CD4-positive, CD25-positive, alpha-beta regulatory T cell (primary cell): ENCODE results near the gene ATP6V1B1. TPM values are rescaled to one million over a fixed set of nuclear protein-coding genes. Genes with fewer than 3 reads are reported as not detected.
A peak's percentile ranks its signal among the peaks of the same experiment; 100 is the strongest.

Experiments used
- ATAC-seq, 2 donors: fragments of 150-1000 bp; cut with Tn5 transposase; one replicate each; pipeline ENCODE4 v1.10.0; 2021; ENCODE audit warnings: low read depth in 2 of 2, moderate number of reproducible peaks in 2 of 2, moderate library complexity in 1 of 2
- DNase-seq, 3 donors: peaks; one replicate each; pipeline versions ENCODE4 v3.0.0 to v3.0.0-alpha.2; 2012 to 2022; ENCODE audit warnings: mixed read lengths in 1 of 3
- H3K27ac ChIP-seq: one replicate; pipeline ENCODE4 v1.7.0; 2013; ENCODE audit warnings: mild to moderate bottlenecking, low read length; ENCODE audit not compliant: insufficient read depth, poor library complexity, severe bottlenecking
- H3K27me3 ChIP-seq: one replicate; pipeline ENCODE4 v1.7.0; 2013; ENCODE audit warnings: low read length; ENCODE audit not compliant: control insufficient read depth, insufficient read depth
- H3K36me3 ChIP-seq: one replicate; pipeline ENCODE4 v1.7.0; 2013; ENCODE audit warnings: mild to moderate bottlenecking, low read length, moderate library complexity; ENCODE audit not compliant: control insufficient read depth, insufficient read depth
- H3K4me1 ChIP-seq: 2 replicates; pipeline ENCODE4 v1.7.0; 2013; ENCODE audit warnings: mild to moderate bottlenecking, low read length; ENCODE audit not compliant: insufficient read depth, control insufficient read depth, poor library complexity, severe bottlenecking
- H3K4me3 ChIP-seq: one replicate; pipeline ENCODE4 v1.7.0; 2013; ENCODE audit warnings: low read depth, mild to moderate bottlenecking, low read length, moderate library complexity
- H3K9me3 ChIP-seq, 2 experiments: 1 replicate in 1 of 2; 2 replicates in 1 of 2; pipeline ENCODE4 v1.7.0; 2013; ENCODE audit warnings: low read length in 2 of 2, mild to moderate bottlenecking in 1 of 2, moderate library complexity in 1 of 2; ENCODE audit not compliant: control insufficient read depth in 2 of 2
- H3K27ac Mint-ChIP-seq, 3 donors: one replicate each; pipeline ENCODE4 v1.8.0; 2020 to 2022; ENCODE audit warnings: mild to moderate bottlenecking in 3 of 3, mixed read lengths in 3 of 3, moderate library complexity in 2 of 3
- H3K27me3 Mint-ChIP-seq: one replicate; pipeline ENCODE4 v1.8.0; 2022; ENCODE audit warnings: mild to moderate bottlenecking, mixed read lengths
- H3K36me3 Mint-ChIP-seq: one replicate; pipeline ENCODE4 v1.8.0; 2020; ENCODE audit warnings: mixed read lengths
- H3K4me1 Mint-ChIP-seq, 4 donors: one replicate each; pipeline ENCODE4 v1.8.0; 2020 to 2022; ENCODE audit warnings: mixed read lengths in 4 of 4, mild to moderate bottlenecking in 1 of 4
- H3K4me3 Mint-ChIP-seq, 4 donors: one replicate each; pipeline ENCODE4 v1.8.0; 2020 to 2022; ENCODE audit warnings: mild to moderate bottlenecking in 4 of 4, mixed read lengths in 4 of 4, moderate library complexity in 3 of 4
- H3K9me3 Mint-ChIP-seq, 7 donors: one replicate each; pipeline ENCODE4 v1.8.0; 2020 to 2022; ENCODE audit warnings: mixed read lengths in 7 of 7, mild to moderate bottlenecking in 3 of 7, moderate library complexity in 2 of 7
- polyA plus RNA-seq, 4 donors: library from polyadenylated mRNA; unstranded; fragments of 300-500 nt; fragmentation: Illumina TruSeq; gene quantifications; one replicate each; pipeline ENCODE4 v1.2.3, GENCODE V29; 2021
- total RNA-seq: library from RNA; stranded (reverse); gene quantifications from one replicate; pipeline ENCODE4 v1.2.3, GENCODE V29; 2022

ATP6V1B1 gene
- total and polyA plus RNA-seq, 5 donors from 2014 or later = not detected

DNA sequence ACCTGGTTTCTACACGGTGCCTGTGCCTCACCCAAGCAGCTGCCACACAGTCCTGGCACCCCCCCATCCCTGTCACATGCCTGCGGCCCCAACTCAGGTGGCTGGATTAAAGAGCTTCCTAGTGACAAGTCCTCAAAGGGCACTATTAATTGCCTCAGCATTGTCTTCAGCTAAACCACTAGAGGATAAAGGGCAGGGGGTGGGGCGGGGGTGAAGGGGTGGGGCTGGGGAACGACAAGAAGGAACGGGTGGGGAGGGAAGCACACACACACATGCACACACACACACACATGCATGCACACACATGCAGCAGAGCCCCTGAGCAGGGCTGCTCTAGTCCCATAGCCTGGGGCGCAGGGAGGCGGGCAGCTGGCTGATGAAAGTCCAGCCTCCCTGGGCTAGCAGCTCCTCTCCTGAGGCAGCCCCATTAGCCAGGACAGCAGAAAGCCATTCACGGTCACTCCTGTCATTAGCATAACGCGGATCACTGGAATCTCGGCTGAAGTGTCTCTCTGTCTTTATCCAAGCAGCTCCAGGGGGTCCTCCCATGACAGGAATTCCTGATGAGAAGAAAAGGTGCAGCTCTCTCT, 66.4 kb downstream of the ATP6V1B1 start:
- peaks cover 8% of the 10 kb centered on the region for H3K4me1 ChIP-seq
- H3K27me3 ChIP-seq = no peaks in the 10 kb centered on the region
- H3K27ac Mint-ChIP-seq = no peak overlapping the region
- H3K4me3 Mint-ChIP-seq = no peak overlapping the region
- H3K4me1 Mint-ChIP-seq = peaks cover 6 to 15% (median 11%) of the 10 kb centered on the region in 4 donors
- no peak for ATAC-seq
- no peaks in the 10 kb centered on the region for H3K36me3 ChIP-seq
- DNase-seq = no peak
- H3K27ac ChIP-seq = no peak overlapping the region
- H3K4me3 ChIP-seq = no peak overlapping the region
- H3K9me3 ChIP-seq = no peaks in the 10 kb centered on the region
- H3K27me3 Mint-ChIP-seq = no peaks in the 10 kb centered on the region
- no peaks in the 10 kb centered on the region for H3K36me3 Mint-ChIP-seq
- H3K9me3 Mint-ChIP-seq = no peaks in the 10 kb centered on the region

DNA sequence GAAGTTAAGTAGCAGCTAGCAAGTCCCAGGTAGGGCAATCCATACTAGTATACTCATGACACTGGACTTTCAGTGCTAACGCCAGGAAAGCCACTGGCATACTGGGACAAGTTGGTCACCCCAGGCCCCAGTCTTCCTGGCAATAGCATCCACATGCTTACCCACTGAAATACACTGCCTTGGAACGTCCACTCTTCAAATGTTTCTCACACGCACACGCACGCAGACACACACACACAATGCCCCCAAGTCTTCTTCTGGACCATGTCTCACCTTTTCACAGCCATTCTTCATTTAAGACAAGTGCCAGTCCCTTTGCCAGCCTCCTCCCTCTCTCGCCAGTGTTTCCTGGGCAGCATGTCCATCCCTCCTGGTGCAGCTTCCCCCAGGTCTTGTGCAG, 67.7 kb downstream of the ATP6V1B1 start:
- Mint-ChIP-seq H3K27me3 (no peaks in the 10 kb centered on the region), H3K9me3 (no peaks in the 10 kb centered on the region), H3K4me3 (no peak overlapping the region), H3K27ac (no peak overlapping the region), H3K4me1 (peaks cover 6 to 15% (median 11%) of the 10 kb centered on the region in 4 donors), H3K36me3 (no peaks in the 10 kb centered on the region)
- Histone ChIP-seq H3K4me3 (no peak overlapping the region), H3K9me3 (no peaks in the 10 kb centered on the region), H3K27me3 (no peaks in the 10 kb centered on the region), H3K36me3 (no peaks in the 10 kb centered on the region), H3K27ac (no peak overlapping the region), H3K4me1 (peaks cover 8% of the 10 kb centered on the region)
- DNase-seq (no peak), ATAC-seq (no peak)

DNA sequence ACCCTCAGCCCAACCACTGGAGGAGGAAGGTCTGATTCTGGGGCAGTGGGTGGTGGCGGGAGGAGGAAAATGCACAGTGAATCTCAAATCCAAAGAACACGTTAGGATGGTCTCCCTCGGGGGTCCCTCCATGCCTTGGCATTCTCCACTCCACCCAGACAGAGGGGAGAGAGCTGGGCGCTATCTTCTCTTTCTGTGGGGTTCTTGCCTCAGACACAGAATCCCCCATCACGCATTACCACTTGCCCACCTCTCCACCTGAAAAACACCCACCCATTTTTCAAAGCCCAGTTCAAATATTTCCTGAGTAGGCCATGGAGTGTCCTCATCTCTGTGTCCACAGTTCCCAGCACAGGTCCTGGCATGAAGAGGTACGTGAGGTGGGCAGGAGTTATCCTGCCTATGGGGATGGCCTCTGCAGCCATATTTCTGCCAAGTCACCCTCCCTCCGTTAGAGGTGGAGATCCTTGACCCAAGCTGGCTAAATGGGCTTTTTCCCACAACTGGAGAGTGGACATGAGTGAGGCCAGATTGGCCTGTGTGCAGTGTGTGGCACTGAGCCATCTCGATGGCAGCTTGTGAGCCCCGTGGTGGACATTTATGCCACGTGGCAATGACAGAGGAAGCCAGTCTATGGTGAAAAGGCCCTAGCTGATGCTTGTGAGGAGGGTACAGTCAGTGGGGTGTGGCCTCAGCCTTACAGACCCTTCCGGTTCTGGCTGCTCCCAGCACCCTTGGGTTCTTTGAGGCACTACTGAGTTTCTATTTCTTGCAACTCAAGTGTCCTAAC, 68.5 kb downstream of the ATP6V1B1 start:
- Histone ChIP-seq H3K27ac (no peak overlapping the region), H3K27me3 (no peaks in the 10 kb centered on the region), H3K4me3 (no peak overlapping the region), H3K36me3 (no peaks in the 10 kb centered on the region), H3K4me1 (peaks cover 8% of the 10 kb centered on the region), H3K9me3 (no peaks in the 10 kb centered on the region)
- H3K4me3 Mint-ChIP-seq = no peak overlapping the region
- H3K27me3 Mint-ChIP-seq = no peaks in the 10 kb centered on the region
- DNase-seq (no peak), ATAC-seq (no peak)
- H3K36me3 Mint-ChIP-seq = no peaks in the 10 kb centered on the region
- H3K27ac Mint-ChIP-seq = no peak overlapping the region
- peaks cover 6 to 15% (median 9%) of the 10 kb centered on the region in 4 donors for H3K4me1 Mint-ChIP-seq
- no peaks in the 10 kb centered on the region for H3K9me3 Mint-ChIP-seq

DNA sequence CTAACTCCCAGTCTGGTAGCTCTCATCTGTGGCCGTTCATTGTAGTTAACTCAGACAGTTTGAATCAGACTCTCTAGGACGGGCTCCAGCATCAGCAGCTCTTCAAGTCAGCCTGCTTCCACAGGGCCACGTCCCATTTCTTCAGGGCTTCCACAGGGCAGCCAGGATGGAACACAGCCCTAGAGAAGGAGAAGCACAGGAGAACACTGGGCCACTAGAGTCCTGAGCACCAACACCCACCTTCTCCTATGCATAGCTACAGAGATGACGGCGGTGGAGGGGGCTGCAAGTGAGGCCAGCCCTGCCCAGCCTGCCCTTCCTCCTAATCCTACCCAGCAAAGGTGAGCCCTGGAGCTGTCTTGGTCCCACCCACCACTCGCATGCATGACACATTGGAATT, 69.2 kb downstream of the ATP6V1B1 start:
- Histone ChIP-seq H3K27me3 (no peaks in the 10 kb centered on the region), H3K4me3 (no peak overlapping the region), H3K9me3 (no peaks in the 10 kb centered on the region), H3K27ac (no peak overlapping the region), H3K36me3 (no peaks in the 10 kb centered on the region), H3K4me1 (peaks cover 8% of the 10 kb centered on the region)
- peaks cover 6 to 15% (median 9%) of the 10 kb centered on the region in 4 donors for H3K4me1 Mint-ChIP-seq
- no peak for DNase-seq
- H3K36me3 Mint-ChIP-seq = no peaks in the 10 kb centered on the region
- H3K9me3 Mint-ChIP-seq = no peaks in the 10 kb centered on the region
- no peak overlapping the region for H3K4me3 Mint-ChIP-seq
- H3K27ac Mint-ChIP-seq = no peak overlapping the region
- no peaks in the 10 kb centered on the region for H3K27me3 Mint-ChIP-seq
- no peak for ATAC-seq

DNA sequence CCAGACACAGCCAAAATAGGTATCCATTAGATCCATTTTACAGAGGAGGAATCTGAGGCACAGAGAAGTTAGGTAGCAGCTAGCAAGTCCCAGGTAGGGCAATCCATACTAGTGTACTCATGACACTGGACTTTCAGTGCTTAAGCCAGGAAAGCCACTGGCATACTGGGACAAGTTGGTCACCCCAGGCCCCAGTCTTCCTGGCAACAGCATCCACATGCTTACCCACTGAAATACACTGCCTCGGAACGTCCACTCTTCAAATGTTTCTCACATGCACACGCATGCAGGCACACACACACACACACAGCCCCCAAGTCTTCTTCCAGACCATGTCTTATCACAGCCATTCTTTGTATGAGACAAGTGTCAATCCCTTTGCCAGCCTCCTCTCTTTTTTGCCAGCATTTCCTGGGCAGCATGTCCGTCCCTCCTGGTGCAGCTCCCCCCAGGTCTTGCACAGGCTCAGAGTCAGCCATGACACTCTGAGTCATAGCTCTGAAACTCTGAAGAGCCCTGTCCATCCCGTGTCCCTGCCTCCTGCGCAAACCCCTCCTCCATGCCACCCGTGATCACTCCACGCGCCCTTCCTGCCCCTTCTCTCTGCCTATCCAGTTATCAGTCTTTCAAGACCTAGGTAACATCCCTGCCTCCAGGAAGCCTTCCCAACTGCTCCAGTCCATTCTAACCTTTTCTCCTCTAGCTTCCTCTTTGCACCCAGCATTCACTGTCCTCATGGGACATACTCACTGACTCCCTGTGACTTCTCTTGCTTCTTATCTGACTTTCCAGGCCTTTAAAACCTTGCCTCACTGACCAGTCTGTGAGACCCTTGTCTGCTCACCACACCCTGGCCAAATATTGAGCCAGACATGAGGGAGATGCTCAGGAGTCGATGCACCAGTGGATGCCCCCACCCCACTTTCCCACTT, 69.8 kb downstream of the ATP6V1B1 start:
- Mint-ChIP-seq H3K9me3 (peaks cover 0 to 3% (median 0%) of the 10 kb centered on the region in 7 donors), H3K27ac (peak overlapping the region in 1 of 3 donors; percentile 2), H3K4me3 (no peak overlapping the region), H3K4me1 (peaks cover 6 to 13% (median 6%) of the 10 kb centered on the region in 4 donors), H3K36me3 (no peaks in the 10 kb centered on the region), H3K27me3 (no peaks in the 10 kb centered on the region)
- H3K27ac ChIP-seq = no peak overlapping the region
- no peaks in the 10 kb centered on the region for H3K27me3 ChIP-seq
- DNase-seq (no peak), ATAC-seq (no peak)
- H3K9me3 ChIP-seq = no peaks in the 10 kb centered on the region
- H3K36me3 ChIP-seq = no peaks in the 10 kb centered on the region
- no peak overlapping the region for H3K4me3 ChIP-seq
- peaks cover 8% of the 10 kb centered on the region for H3K4me1 ChIP-seq

DNA sequence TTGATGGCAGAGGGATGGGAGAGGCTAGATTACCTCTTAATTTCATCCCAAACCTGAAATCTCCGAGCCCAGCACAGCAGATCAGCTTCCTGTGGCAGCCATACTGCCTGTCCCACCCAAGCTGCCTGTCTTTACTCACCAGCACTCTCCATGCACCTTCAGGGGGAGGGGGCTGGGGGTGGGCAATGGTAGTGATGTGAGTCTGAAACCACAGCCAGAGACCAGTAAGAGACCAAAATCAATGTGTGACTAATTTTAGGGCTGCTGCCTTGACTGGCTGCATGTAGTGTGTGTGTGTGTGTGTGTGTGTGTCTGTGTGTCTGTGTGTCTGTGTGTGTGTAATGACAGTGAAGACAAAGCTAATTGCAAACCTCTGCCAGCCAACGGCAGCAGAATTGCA, 70.6 kb downstream of the ATP6V1B1 start:
- no peak overlapping the region for H3K27ac Mint-ChIP-seq
- no peak for ATAC-seq
- H3K4me1 ChIP-seq = peaks cover 1% of the 10 kb centered on the region

DNA sequence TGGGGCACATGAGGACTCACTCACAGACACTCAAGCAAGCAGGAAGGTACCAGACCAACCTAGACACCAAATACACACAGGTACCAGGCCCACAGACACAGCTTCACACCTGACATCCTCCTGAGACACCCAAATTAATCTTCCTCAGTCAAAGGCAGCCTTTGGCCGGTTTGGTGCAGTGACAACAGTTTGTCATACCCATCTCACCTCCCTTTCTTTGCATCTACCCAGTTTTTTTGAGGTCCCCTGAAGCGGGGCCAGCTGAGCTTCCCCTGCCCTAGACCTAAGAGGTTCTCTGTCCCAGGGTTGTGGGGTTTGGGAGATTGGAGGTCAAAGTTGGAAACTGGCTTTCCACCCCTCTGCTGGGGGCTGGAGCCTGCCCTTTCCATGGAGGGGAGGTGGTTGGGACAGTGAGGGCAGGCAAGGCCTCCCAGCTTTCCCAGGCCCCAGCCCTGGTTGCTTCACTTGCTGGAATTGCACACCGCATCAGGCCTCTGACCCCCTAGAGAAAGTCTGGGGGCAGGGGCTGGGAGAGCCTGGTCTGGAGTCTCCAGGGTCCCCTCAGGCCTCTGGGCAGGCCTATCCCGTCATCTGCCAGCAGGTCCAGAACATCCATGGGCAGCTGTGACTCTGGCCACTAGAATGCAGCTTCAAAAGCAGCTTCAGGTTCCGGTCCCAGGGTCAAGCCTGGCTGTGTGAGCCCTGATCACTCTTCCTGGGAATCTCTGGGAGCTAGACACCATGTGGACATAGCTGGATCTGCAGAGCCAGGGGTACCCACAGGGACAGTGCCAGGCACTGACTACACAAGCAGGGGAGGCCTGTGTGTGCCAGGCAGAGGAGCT, 71.5 kb downstream of the ATP6V1B1 start:
- H3K27ac Mint-ChIP-seq = no peak overlapping the region
- H3K27me3 ChIP-seq = no peaks in the 10 kb centered on the region
- H3K27me3 Mint-ChIP-seq = peaks cover 7% of the 10 kb centered on the region
- no peak for DNase-seq
- no peaks in the 10 kb centered on the region for H3K36me3 ChIP-seq
- H3K4me3 Mint-ChIP-seq = no peak overlapping the region
- peaks cover 0 to 3% (median 0%) of the 10 kb centered on the region in 7 donors for H3K9me3 Mint-ChIP-seq
- H3K4me1 Mint-ChIP-seq = no peaks in the 10 kb centered on the region
- no peak overlapping the region for H3K4me3 ChIP-seq
- no peak for ATAC-seq
- H3K4me1 ChIP-seq = no peaks in the 10 kb centered on the region
- no peaks in the 10 kb centered on the region for H3K36me3 Mint-ChIP-seq
- H3K9me3 ChIP-seq = no peaks in the 10 kb centered on the region
- no peak overlapping the region for H3K27ac ChIP-seq

More for the DNA sequence above, 70.6 kb downstream of the ATP6V1B1 start:
- H3K27ac ChIP-seq = no peak overlapping the region
- Mint-ChIP-seq H3K36me3 (no peaks in the 10 kb centered on the region), H3K4me3 (no peak overlapping the region), H3K27me3 (no peaks in the 10 kb centered on the region), H3K4me1 (peaks cover 0 to 6% (median under 1%) of the 10 kb centered on the region in 4 donors), H3K9me3 (peaks cover 0 to 3% (median 0%) of the 10 kb centered on the region in 7 donors)
- no peaks in the 10 kb centered on the region for H3K27me3 ChIP-seq
- no peak for DNase-seq
- no peaks in the 10 kb centered on the region for H3K36me3 ChIP-seq
- no peak overlapping the region for H3K4me3 ChIP-seq
- H3K9me3 ChIP-seq = no peaks in the 10 kb centered on the region
